ENCODE data around the gene STK31.
"Not testable (repeated sequence)": the region's sequence is repeated elsewhere in the genome, so short reads cannot be mapped to it uniquely, and the experiment has no call there.

STK31 gene

DNA sequence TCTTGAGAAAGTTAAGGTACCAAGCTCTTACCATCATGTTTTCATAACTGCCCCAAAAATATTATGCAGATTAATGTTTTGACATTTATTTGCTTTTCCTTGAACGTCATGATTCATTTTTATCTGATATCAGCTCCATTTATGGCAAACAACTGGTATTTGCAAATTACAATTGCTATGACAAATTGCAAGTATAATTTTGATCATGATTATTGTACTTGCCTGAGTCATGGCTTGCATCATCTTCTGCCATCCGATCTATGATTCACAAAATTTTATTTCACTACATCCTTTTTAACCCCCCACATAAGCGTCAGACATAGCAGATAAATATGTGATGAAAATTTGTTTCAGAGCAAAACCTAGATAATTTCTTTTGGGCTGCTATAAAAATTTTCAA, 155.0 kb downstream of the STK31 start:
- Histone ChIP-seq H3K4me3 (ENCODE audit: low read depth, low read length) (no peak overlapping the region), H3K27ac (ENCODE audit: low read depth, low read length) (peak overlapping the region; percentile 53), H3K27me3 (ENCODE audit: insufficient read depth, low read length) (no peaks in the 10 kb centered on the region), H3K4me1 (ENCODE audit: control insufficient read depth, insufficient read depth, low read length, unreplicated experiment) (peaks cover 11% of the 10 kb centered on the region), H3K36me3 (ENCODE audit: insufficient read depth, low read length) (no peaks in the 10 kb centered on the region), H3K79me2 (ENCODE audit: control insufficient read depth, insufficient read depth, low read length, unreplicated experiment) (no peaks in the 10 kb centered on the region), H2AFZ (ENCODE audit: low read length, unreplicated experiment) (no peak overlapping the region)

DNA sequence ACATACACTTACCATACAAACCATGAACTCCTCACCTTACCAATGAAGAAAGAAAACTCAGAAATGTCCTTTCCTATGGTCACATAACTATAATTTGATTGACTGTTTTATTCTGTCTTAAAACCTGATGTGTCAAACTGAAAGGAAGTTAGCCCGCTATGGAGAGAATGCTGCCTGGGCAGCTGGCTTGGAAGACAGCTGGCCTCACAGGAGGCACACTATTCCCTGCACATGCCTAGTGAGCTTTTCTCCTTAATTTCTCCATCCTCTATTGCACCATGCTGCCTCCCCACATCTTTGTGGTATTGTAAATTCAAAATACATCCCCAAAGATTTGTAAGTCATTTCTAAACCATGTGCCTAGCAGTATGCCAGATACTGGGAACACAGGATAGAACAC, 163.3 kb downstream of the STK31 start:
- peaks cover 5% of the 10 kb centered on the region; the same call in 1 of the 2 replicates for H3K27me3 ChIP-seq (ENCODE audit: insufficient read depth, low read length)
- no peaks in the 10 kb centered on the region for H3K79me2 ChIP-seq (ENCODE audit: control insufficient read depth, insufficient read depth, low read length, unreplicated experiment)
- no peak overlapping the region for H3K27ac ChIP-seq (ENCODE audit: low read depth, low read length)
- no peaks in the 10 kb centered on the region for H3K4me1 ChIP-seq (ENCODE audit: control insufficient read depth, insufficient read depth, low read length, unreplicated experiment)
- H3K36me3 ChIP-seq (ENCODE audit: insufficient read depth, low read length), result no peaks in the 10 kb centered on the region
- H2AFZ ChIP-seq (ENCODE audit: low read length, unreplicated experiment), result no peak overlapping the region
- no peak overlapping the region for H3K4me3 ChIP-seq (ENCODE audit: low read depth, low read length)

DNA sequence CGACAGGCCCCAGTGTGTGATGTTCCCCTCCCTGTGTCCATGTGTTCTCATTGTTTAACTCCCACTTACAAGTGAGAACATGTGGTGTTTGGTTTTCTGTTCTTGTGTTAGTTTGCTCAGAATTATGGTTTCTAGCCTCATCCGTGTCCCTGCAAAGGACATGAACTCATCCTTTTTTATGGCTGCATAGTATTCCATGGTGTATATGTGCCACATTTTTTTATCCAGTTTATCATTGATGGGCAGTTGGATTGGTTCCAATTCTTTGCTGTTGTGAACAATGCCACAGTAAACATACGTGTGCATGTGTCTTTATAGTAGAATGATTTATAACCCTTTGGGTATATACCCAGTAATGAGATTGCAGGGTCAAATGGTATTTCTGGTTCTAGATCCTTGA, 166.5 kb downstream of the STK31 start:
- not testable (repeated sequence) for H3K79me2 ChIP-seq (ENCODE audit: control insufficient read depth, insufficient read depth, low read length, unreplicated experiment); H2AFZ ChIP-seq (ENCODE audit: low read length, unreplicated experiment); H3K4me1 ChIP-seq (ENCODE audit: control insufficient read depth, insufficient read depth, low read length, unreplicated experiment); H3K36me3 ChIP-seq (ENCODE audit: insufficient read depth, low read length); H3K27ac ChIP-seq (ENCODE audit: low read depth, low read length); H3K4me3 ChIP-seq (ENCODE audit: low read depth, low read length); H3K27me3 ChIP-seq (ENCODE audit: insufficient read depth, low read length)
